Calu3 (cell line): ENCODE results near the gene FYTTD1. TPM values are rescaled to one million over a fixed set of nuclear protein-coding genes. Genes with fewer than 3 reads are reported as not detected.
"Not testable (repeated sequence)": the region's sequence is repeated elsewhere in the genome, so short reads cannot be mapped to it uniquely, and the experiment has no call there.

Experiments
- BruUV-seq: library from RNA; stranded (reverse); fragments of 400-500 nt; replicated peaks from 2 replicates; lab custom pipeline; 2021; lab: Mats Ljungman, UMichigan
- CTCF ChIA-PET: fragments of 300-600 bp; sonication (Branson Sonifier 250); formaldehyde crosslinking; loops from one replicate; lab custom pipeline; 2022; ENCODE audit warnings: antibody characterized with exemption; lab: Charles Lee
- DNase-seq: peaks from one replicate; pipeline ENCODE4 v3.0.0; 2022
- H3K27ac Mint-ChIP-seq: one replicate; pipeline ENCODE4 v1.8.0; 2022; ENCODE audit warnings: mixed read lengths; ENCODE audit not compliant: unreplicated experiment
- H3K27me3 Mint-ChIP-seq: one replicate; pipeline ENCODE4 v1.8.0; 2022; ENCODE audit warnings: mixed read lengths; ENCODE audit not compliant: unreplicated experiment
- H3K36me3 Mint-ChIP-seq: one replicate; pipeline ENCODE4 v1.8.0; 2022; ENCODE audit warnings: mild to moderate bottlenecking, moderate library complexity, mixed read lengths; ENCODE audit not compliant: insufficient read depth, unreplicated experiment
- H3K4me1 Mint-ChIP-seq: one replicate; pipeline ENCODE4 v1.8.0; 2022; ENCODE audit warnings: mild to moderate bottlenecking, low read depth, mixed read lengths; ENCODE audit not compliant: unreplicated experiment
- H3K4me3 Mint-ChIP-seq: one replicate; pipeline ENCODE4 v1.8.0; 2022; ENCODE audit warnings: mild to moderate bottlenecking, low read depth, moderate library complexity, mixed read lengths; ENCODE audit not compliant: unreplicated experiment
- H3K9me3 Mint-ChIP-seq: one replicate; pipeline ENCODE4 v1.8.0; 2022; ENCODE audit warnings: low read depth, mixed read lengths; ENCODE audit not compliant: unreplicated experiment
- intact Hi-C: fragments of 100-400 bp; cut with micrococcal nuclease; formaldehyde crosslinking; loops from one replicate; pipeline ENCODE4 v1.10.0; 2022; ENCODE audit not compliant: unreplicated experiment
- total RNA-seq: library from RNA; stranded (reverse); gene quantifications from 2 replicates; pipeline ENCODE4 v1.2.3, GENCODE V29; 2022
- TF ChIP-seq, protein P1 (sequence below): fragments of 200-600 bp; IDR thresholded peaks from one replicate; pipeline ENCODE4 v1.8.0; 2022; ENCODE audit warnings: antibody characterized with exemption; ENCODE audit not compliant: unreplicated experiment

The FYTTD1 gene
- total RNA-seq, 1 experiment from 2014 or later = 37.6 TPM

DNA sequence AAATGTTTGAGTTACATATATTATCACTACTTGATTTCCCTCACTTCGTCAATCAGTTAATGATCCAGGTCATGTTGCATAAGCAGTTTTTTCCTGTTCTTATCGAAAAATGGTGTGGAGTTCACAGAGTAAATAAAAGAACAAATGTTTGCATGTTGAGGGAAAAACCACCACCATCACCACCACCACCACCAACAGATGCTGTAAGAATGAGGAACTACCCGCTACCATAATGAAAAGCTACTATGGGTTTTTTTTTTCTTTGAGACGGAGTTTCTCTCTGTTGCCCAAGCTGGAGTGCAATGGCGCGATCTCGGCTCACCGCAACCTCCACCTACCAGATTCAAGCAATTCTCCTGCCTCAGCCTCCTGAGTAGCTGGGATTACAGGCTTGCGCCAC lies 40.5 kb upstream of the FYTTD1 start:
- intact Hi-C loops = no loop called here
- BruUV-seq = no TSS peak

DNA sequence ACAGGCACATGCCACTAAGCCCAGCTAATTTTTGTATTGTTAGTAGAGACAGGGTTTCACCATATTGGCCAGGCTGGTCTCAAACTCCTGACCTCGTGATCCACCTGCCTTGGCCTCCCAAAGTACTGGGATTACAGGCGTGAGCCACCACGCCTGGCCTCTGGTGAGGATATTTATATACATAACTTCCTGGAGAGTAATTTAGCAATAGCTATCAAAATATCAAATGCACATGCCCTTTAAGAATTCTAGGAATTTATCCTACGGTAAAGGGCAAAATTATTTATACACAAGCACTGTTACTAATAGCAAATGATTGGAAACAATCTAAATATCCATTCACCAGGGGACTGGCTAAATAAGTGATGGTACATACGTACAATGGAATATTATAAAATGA lies 38.7 kb upstream of the FYTTD1 start:
- CTCF ChIA-PET, BruUV-seq: not testable (repeated sequence)
- intact Hi-C loops = loop anchor here (5.0 kb wide), 1 partner anchor 81 kb away; the partner anchor contains the start of gene LRCH3

More for the DNA sequence above, 40.5 kb upstream of the FYTTD1 start:
- Mint-ChIP-seq H3K4me3 (no peak overlapping the region), H3K9me3 (no peaks in the 10 kb centered on the region), H3K27ac (no peak overlapping the region), H3K36me3 (peaks cover 10% of the 10 kb centered on the region), H3K27me3 (no peaks in the 10 kb centered on the region), H3K4me1 (peaks cover 9% of the 10 kb centered on the region)
- CTCF ChIA-PET = no interaction called here
- no peak for DNase-seq
- TF ChIP-seq, protein P1, sequence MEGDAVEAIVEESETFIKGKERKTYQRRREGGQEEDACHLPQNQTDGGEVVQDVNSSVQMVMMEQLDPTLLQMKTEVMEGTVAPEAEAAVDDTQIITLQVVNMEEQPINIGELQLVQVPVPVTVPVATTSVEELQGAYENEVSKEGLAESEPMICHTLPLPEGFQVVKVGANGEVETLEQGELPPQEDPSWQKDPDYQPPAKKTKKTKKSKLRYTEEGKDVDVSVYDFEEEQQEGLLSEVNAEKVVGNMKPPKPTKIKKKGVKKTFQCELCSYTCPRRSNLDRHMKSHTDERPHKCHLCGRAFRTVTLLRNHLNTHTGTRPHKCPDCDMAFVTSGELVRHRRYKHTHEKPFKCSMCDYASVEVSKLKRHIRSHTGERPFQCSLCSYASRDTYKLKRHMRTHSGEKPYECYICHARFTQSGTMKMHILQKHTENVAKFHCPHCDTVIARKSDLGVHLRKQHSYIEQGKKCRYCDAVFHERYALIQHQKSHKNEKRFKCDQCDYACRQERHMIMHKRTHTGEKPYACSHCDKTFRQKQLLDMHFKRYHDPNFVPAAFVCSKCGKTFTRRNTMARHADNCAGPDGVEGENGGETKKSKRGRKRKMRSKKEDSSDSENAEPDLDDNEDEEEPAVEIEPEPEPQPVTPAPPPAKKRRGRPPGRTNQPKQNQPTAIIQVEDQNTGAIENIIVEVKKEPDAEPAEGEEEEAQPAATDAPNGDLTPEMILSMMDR = no peak

DNA sequence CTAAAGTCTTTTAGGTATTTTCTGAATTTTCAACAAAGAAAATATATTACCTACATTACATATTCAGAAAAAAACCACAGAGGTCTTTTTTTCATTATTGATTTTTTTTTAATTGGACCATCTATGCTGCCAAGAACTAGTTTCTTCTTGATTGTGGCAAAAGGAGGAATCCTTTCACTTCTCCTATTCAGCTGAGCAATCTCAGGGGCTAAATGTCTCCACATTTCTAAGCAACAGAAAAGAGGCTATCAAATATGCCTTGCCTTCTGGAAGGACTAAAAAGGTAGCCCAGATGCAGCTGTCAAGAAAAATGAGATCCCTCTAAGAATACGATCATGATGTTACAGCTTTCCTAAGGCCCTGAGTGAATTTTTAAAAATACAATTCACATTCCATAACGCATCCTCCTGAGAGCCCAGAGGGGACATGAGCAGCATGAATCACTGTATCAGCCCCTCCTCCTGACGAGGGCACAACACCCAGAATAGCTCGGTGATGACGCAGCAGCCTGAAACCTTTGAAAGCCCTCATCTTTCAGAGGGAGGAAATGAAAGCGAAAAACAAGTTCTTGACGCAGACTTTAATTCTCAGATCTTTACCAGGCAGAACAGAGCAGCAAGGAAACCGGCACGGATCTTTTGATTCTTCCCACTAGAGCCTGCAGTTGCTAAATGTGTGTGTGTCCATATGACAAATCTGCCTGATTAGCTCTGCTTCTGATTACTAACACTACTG lies 37.5 kb upstream of the FYTTD1 start:
- intact Hi-C loops = loop anchor here (5.0 kb wide), 1 partner anchor 80 kb away; the partner anchor contains the start of gene LRCH3
- DNase-seq = peak; percentile 81
- H3K27ac Mint-ChIP-seq = peak overlapping the region; percentile 91
- CTCF ChIA-PET = interaction anchor here (0.5 to 0.9 kb wide), 2 partner anchors 64 to 113 kb away, joined by 3 to 5 read pairs; no protein-coding TSS in a partner anchor
- TF ChIP-seq, protein P1 = no peak
- no TSS peak for BruUV-seq
- H3K4me3 Mint-ChIP-seq = peak overlapping the region; percentile 50
- peaks cover 5% of the 10 kb centered on the region for H3K36me3 Mint-ChIP-seq
- H3K27me3 Mint-ChIP-seq = no peaks in the 10 kb centered on the region
- no peaks in the 10 kb centered on the region for H3K9me3 Mint-ChIP-seq
- peaks cover 9% of the 10 kb centered on the region for H3K4me1 Mint-ChIP-seq

More for the DNA sequence above, 38.7 kb upstream of the FYTTD1 start:
- Mint-ChIP-seq H3K27ac (peak overlapping the region; percentile 44), H3K36me3 (peaks cover 10% of the 10 kb centered on the region)
- H3K4me3 Mint-ChIP-seq, H3K27me3 Mint-ChIP-seq, H3K9me3 Mint-ChIP-seq, DNase-seq, H3K4me1 Mint-ChIP-seq: not testable (repeated sequence)

DNA sequence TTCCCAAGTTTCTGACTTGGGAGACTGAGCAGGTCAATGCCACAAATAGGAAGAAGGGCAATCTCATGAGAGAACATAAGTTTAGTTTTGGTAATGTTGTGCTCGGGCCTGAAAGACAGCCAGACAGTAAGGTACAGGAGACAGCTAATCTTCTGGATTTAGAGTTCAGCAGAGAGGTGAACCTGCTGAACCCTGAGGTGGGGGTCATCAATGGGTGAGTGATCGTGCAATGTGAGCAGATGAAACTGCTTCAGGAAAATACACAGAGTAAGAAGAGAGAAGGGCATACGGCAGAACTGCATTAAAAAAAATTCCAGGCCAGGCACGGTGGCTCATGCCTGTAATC lies 36.2 kb upstream of the FYTTD1 start:
- TF ChIP-seq, protein P1 = no peak
- Mint-ChIP-seq H3K36me3 (peaks cover 5% of the 10 kb centered on the region), H3K27me3 (no peaks in the 10 kb centered on the region), H3K4me3 (peak overlapping the region; percentile 26), H3K9me3 (no peaks in the 10 kb centered on the region), H3K27ac (peak overlapping the region; percentile 82), H3K4me1 (peaks cover 18% of the 10 kb centered on the region)
- CTCF ChIA-PET = no interaction called here
- no peak for DNase-seq
- BruUV-seq = no TSS peak
- intact Hi-C loops = loop anchor here (5.0 kb wide), 1 partner anchor 79 kb away; the partner anchor contains the start of gene LRCH3

DNA sequence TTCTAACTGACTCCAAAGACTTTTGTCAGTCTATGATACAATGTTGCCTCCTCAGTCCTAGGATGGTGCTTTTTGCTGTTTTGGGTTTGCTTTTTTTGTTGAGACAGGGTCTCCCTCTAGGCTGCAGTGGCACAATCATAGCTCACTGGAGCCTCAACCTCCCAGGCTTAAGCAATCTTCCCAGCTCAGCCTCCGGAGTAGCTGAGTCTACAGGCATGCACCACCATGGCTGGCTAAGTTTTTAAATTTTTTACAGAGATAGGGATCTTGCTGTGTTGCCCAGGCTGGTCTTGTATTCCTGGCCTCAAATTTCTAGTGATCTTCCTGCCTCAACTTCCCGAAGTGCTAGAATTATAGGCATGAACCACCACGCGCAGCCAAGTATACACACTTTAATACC lies 35.4 kb upstream of the FYTTD1 start:
- H3K4me3 Mint-ChIP-seq = no peak overlapping the region
- TF ChIP-seq, protein P1 = no peak
- no peak for DNase-seq
- H3K27me3 Mint-ChIP-seq = no peaks in the 10 kb centered on the region
- CTCF ChIA-PET = no interaction called here
- no peaks in the 10 kb centered on the region for H3K9me3 Mint-ChIP-seq
- no peak overlapping the region for H3K27ac Mint-ChIP-seq
- peaks cover 5% of the 10 kb centered on the region for H3K36me3 Mint-ChIP-seq
- H3K4me1 Mint-ChIP-seq = peaks cover 26% of the 10 kb centered on the region
- BruUV-seq = no TSS peak
- intact Hi-C loops = loop anchor here (5.0 kb wide), 1 partner anchor 78 kb away; the partner anchor contains the start of gene LRCH3
